Liver (tissue), 9 donors: ENCODE data around the gene POLG. TPM values are rescaled to one million over a fixed set of nuclear protein-coding genes. Genes with fewer than 3 reads are reported as not detected.
A peak's percentile ranks its signal among the peaks of the same experiment; 100 is the strongest.

Experiments
- DNase-seq: peaks from one replicate; pipeline ENCODE4 v3.0.0-alpha.2; 2017; ENCODE audit warnings: low spot score
- H3K27ac ChIP-seq, 2 donors: one replicate each; pipeline ENCODE4 v1.7.0; 2013; ENCODE audit warnings: inconsistent platforms in 2 of 2, low read length in 2 of 2, control low read depth in 1 of 2, low read depth in 1 of 2, mild to moderate bottlenecking in 1 of 2
- H3K27me3 ChIP-seq, 4 donors: one replicate each; pipeline versions ENCODE4 v1.6.1 to v1.7.0; 2013; ENCODE audit warnings: low read length in 3 of 4, inconsistent platforms in 1 of 4, mild to moderate bottlenecking in 1 of 4, moderate library complexity in 1 of 4; ENCODE audit not compliant: control insufficient read depth in 4 of 4, insufficient read depth in 4 of 4
- H3K36me3 ChIP-seq, 4 donors: one replicate each; pipeline versions ENCODE4 v1.6.1 to v1.7.0; 2013; ENCODE audit warnings: low read length in 3 of 4, mild to moderate bottlenecking in 3 of 4, low read depth in 1 of 4, moderate library complexity in 1 of 4; ENCODE audit not compliant: control insufficient read depth in 4 of 4, insufficient read depth in 3 of 4
- H3K4me1 ChIP-seq, 4 donors: one replicate each; pipeline versions ENCODE4 v1.6.1 to v1.7.0; 2013; ENCODE audit warnings: low read length in 3 of 4, mild to moderate bottlenecking in 3 of 4, moderate library complexity in 1 of 4; ENCODE audit not compliant: control insufficient read depth in 4 of 4, insufficient read depth in 4 of 4
- H3K4me3 ChIP-seq, 3 donors: one replicate each; pipeline versions ENCODE4 v1.6.1 to v1.7.0; 2013; ENCODE audit warnings: low read length in 3 of 3, control low read depth in 1 of 3, low read depth in 1 of 3, mild to moderate bottlenecking in 1 of 3
- H3K9ac ChIP-seq, 2 donors: one replicate each; pipeline ENCODE4 v1.7.0; 2013; ENCODE audit warnings: low read length in 2 of 2, mild to moderate bottlenecking in 2 of 2, moderate library complexity in 2 of 2, control low read depth in 1 of 2, low read depth in 1 of 2
- H3K9me3 ChIP-seq, 4 donors: one replicate each; pipeline versions ENCODE4 v1.6.1 to v1.7.0; 2013; ENCODE audit warnings: low read length in 3 of 4; ENCODE audit not compliant: control insufficient read depth in 4 of 4
- CTCF ChIP-seq: fragments of 150-350 bp; IDR thresholded peaks from 2 replicates; pipeline ENCODE4 v1.5.1; 2017; ENCODE audit warnings: improper control_type of control experiment, low read depth, low read length; ENCODE audit not compliant: missing input control
- EGR1 ChIP-seq, 2 donors: IDR thresholded peaks; 2 replicates each; pipeline ENCODE4 v1.6.1; 2016 to 2018; ENCODE audit warnings: antibody characterized with exemption in 2 of 2, low read depth in 2 of 2
- FOXA1 ChIP-seq: IDR thresholded peaks from 2 replicates; pipeline ENCODE4 v1.6.1; 2016; ENCODE audit warnings: antibody characterized with exemption
- GABPA ChIP-seq, 2 donors: IDR thresholded peaks in 1 of 2; conservative IDR thresholded peaks in 1 of 2; 2 replicates each; pipeline ENCODE4 v1.6.1; 2016; ENCODE audit warnings: antibody characterized with exemption in 2 of 2, mild to moderate bottlenecking in 1 of 2, moderate library complexity in 1 of 2
- HNF4A ChIP-seq, 2 donors: conservative IDR thresholded peaks; 2 replicates each; pipeline ENCODE4 v1.6.1; 2016; ENCODE audit warnings: antibody characterized with exemption in 2 of 2, mild to moderate bottlenecking in 2 of 2
- JUND ChIP-seq, 2 donors: IDR thresholded peaks; 2 replicates each; pipeline ENCODE4 v1.6.1; 2016; ENCODE audit warnings: antibody characterized with exemption in 2 of 2
- NR2F2 ChIP-seq: IDR thresholded peaks from 2 replicates; pipeline ENCODE4 v1.6.1; 2016; ENCODE audit warnings: antibody characterized with exemption
- RAD21 ChIP-seq, 2 donors: IDR thresholded peaks; 2 replicates each; pipeline ENCODE4 v1.6.1; 2016; ENCODE audit warnings: antibody characterized with exemption in 2 of 2, mild to moderate bottlenecking in 2 of 2
- REST ChIP-seq: IDR thresholded peaks from 2 replicates; pipeline ENCODE4 v1.6.1; 2016; ENCODE audit warnings: antibody characterized with exemption, mild to moderate bottlenecking
- SP1 ChIP-seq: IDR thresholded peaks from 2 replicates; pipeline ENCODE4 v1.6.1; 2018; ENCODE audit warnings: antibody characterized with exemption, mild to moderate bottlenecking
- TAF1 ChIP-seq: conservative IDR thresholded peaks from 2 replicates; pipeline ENCODE4 v1.6.1; 2016; ENCODE audit warnings: antibody characterized with exemption, mild to moderate bottlenecking
- YY1 ChIP-seq: IDR thresholded peaks from 2 replicates; pipeline ENCODE4 v1.6.1; 2016; ENCODE audit warnings: antibody characterized with exemption, mild to moderate bottlenecking
- WGBS: extraction: QIAGEN DNeasy Blood & Tissue Kit; methylation state at CpG from one replicate; pipeline ENCODE4 v1.1.7; 2013; 5-methylcytosine and 5-hydroxymethylcytosine counted together
- polyA plus RNA-seq, 2 donors: library from polyadenylated mRNA; stranded (reverse) in 1 of 2; unstranded in 1 of 2; fragments of 200-250 nt in 1 of 2; fragments of >200 nt in 1 of 2; fragmentation: Nextera tagmentation in 1 of 2; extraction: Ambion mirVana in 1 of 2; gene quantifications; one replicate each; pipeline versions ENCODE4 v1.2.1 to v1.2.3, GENCODE V29; 2013 to 2015
- total RNA-seq, 2 donors: library from RNA; depleted of rRNA; stranded (reverse); fragments of >200 nt; gene quantifications; one replicate each; pipeline ENCODE4 v1.2.3, GENCODE V29; 2014
- TF ChIP-seq, protein P1 (sequence below): IDR thresholded peaks from 2 replicates; pipeline ENCODE4 v1.6.1; 2016; ENCODE audit warnings: antibody characterized with exemption
- TF ChIP-seq, protein P2 (sequence below): IDR thresholded peaks from 2 replicates; pipeline ENCODE4 v1.6.1; 2016; ENCODE audit warnings: antibody characterized with exemption
- donor health status: healthy.
- donor health status: healthy.
- donor health status: healthy.
- donor health status: healthy.
- donor health status: healthy.

Gene POLG
- total and polyA plus RNA-seq, 4 donors: 15.2 to 53.1 (median 31.4) TPM

DNA sequence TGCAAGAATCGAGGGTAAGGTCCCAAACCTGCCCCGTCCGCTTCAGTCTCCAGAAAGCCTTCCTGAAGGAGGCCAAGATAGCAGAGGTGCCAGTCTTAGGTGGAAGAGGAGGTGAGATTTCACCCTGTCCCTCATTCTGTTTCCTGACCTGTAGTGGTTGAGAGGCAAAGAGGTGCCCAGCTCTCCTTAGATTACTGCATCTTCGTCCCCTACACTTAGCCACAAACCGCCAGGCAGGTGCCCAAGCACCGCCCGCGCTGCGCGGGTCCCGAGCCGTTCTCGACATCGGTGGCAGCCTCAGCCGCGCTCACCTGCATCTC, 23.8 kb upstream of the POLG start:
- DNase-seq: no peak
- Histone ChIP-seq H3K9ac (no peak overlapping the region), H3K27ac (no peak overlapping the region), H3K27me3 (peaks cover 0 to 20% (median 8%) of the 10 kb centered on the region in 4 donors), H3K9me3 (no peaks in the 10 kb centered on the region), H3K36me3 (no peaks in the 10 kb centered on the region), H3K4me3 (peak overlapping the region in 1 of 3 donors; percentile 34), H3K4me1 (peaks cover 2 to 18% (median 9%) of the 10 kb centered on the region in 4 donors)
- WGBS: 6% methylated on average over 16 of the region's 16 CpGs
- TF ChIP-seq NR2F2: no peak
- TF ChIP-seq TAF1: no peak
- peak in 1 of 2 donors; percentile 48 for TF ChIP-seq EGR1 (IDR thresholded peaks at IDR 0.05; ENCODE audit: low read depth in 2 of 2)
- TF ChIP-seq CTCF: peak; percentile 93

DNA sequence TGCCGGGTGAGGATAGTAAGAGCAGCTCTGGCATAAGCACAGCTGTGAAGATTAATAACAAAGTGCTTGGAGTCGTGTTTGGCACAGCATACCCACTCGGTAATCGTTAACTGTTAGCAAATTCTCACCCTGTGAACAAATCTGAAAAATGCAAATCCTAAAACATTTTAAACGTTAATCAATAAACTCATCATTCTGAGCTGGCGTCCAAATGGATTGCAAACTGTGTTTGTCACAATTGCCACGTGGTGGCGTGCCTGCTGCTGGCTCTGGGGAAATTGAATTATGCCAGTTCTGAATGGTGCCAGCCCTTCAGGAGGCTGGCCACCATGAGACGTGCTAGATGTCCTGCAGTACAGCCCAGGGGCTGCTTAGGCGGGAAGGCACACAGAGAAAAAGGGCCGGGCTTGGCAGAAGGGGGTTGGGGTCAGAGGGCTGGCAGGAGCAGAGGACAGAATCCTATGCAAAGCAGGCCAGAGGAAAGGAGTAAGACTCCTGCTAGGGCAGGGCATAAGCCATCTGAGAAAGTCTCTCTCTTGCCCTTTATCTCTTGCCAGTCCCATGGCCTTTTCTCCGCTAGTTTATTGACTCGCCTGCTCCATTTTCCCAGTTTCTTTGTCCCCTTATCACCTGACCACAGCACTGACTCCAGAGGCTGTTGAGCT, 22.1 kb upstream of the POLG start:
- DNase-seq: no peak
- no peaks in the 10 kb centered on the region for H3K36me3 ChIP-seq
- no peak overlapping the region for H3K4me3 ChIP-seq
- H3K9me3 ChIP-seq: no peaks in the 10 kb centered on the region
- H3K9ac ChIP-seq: no peak overlapping the region
- H3K27ac ChIP-seq: no peak overlapping the region
- H3K27me3 ChIP-seq: peaks cover 0 to 20% (median 5%) of the 10 kb centered on the region in 4 donors
- TF ChIP-seq REST (no peak), SP1 (no peak), HNF4A (conservative IDR thresholded peaks at IDR 0.05) (peak in 1 of 2 donors; percentile 29), GABPA (IDR thresholded peaks at IDR 0.05 in 1 of 2, conservative IDR thresholded peaks at IDR 0.05 in 1 of 2) (no peak), RAD21 (IDR thresholded peaks at IDR 0.05) (peak; percentile 47 to 59), CTCF (no peak), TAF1 (no peak), FOXA1 (no peak), JUND (IDR thresholded peaks at IDR 0.05) (no peak), YY1 (no peak), NR2F2 (no peak)
- TF ChIP-seq, protein P1, sequence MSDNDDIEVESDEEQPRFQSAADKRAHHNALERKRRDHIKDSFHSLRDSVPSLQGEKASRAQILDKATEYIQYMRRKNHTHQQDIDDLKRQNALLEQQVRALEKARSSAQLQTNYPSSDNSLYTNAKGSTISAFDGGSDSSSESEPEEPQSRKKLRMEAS: no peak
- TF ChIP-seq, protein P2, sequence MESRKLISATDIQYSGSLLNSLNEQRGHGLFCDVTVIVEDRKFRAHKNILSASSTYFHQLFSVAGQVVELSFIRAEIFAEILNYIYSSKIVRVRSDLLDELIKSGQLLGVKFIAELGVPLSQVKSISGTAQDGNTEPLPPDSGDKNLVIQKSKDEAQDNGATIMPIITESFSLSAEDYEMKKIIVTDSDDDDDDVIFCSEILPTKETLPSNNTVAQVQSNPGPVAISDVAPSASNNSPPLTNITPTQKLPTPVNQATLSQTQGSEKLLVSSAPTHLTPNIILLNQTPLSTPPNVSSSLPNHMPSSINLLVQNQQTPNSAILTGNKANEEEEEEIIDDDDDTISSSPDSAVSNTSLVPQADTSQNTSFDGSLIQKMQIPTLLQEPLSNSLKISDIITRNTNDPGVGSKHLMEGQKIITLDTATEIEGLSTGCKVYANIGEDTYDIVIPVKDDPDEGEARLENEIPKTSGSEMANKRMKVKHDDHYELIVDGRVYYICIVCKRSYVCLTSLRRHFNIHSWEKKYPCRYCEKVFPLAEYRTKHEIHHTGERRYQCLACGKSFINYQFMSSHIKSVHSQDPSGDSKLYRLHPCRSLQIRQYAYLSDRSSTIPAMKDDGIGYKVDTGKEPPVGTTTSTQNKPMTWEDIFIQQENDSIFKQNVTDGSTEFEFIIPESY: no peak
- 24% methylated on average over 13 of the region's 13 CpGs for WGBS
- H3K4me1 ChIP-seq: peaks cover 2 to 12% (median 7%) of the 10 kb centered on the region in 4 donors
